HFFc6 (cell line): ENCODE results near the gene IL12B. TPM values are rescaled to one million over a fixed set of nuclear protein-coding genes. Genes with fewer than 3 reads are reported as not detected.
"Not testable (repeated sequence)": the region's sequence is repeated elsewhere in the genome, so short reads cannot be mapped to it uniquely, and the experiment has no call there.

Experiments used
- DNase-seq: peaks from one replicate; pipeline ENCODE4 v3.0.0-alpha.2; 2018
- H3K27ac Mint-ChIP-seq: 2 replicates; pipeline ENCODE4 v1.8.0; 2020; ENCODE audit warnings: mild to moderate bottlenecking, mixed read lengths
- H3K27me3 Mint-ChIP-seq: 2 replicates; pipeline ENCODE4 v1.8.0; 2021; ENCODE audit warnings: mild to moderate bottlenecking, moderate library complexity, mixed read lengths; ENCODE audit not compliant: insufficient read depth
- H3K36me3 Mint-ChIP-seq: 2 replicates; pipeline ENCODE4 v1.8.0; 2021; ENCODE audit warnings: low read depth, mixed read lengths
- H3K4me1 Mint-ChIP-seq: 2 replicates; pipeline ENCODE4 v1.8.0; 2020; ENCODE audit warnings: low read depth, mixed read lengths
- H3K4me3 Mint-ChIP-seq: 2 replicates; pipeline ENCODE4 v1.8.0; 2020; ENCODE audit warnings: mild to moderate bottlenecking, moderate library complexity, mixed read lengths
- H3K9me3 Mint-ChIP-seq: 2 replicates; pipeline ENCODE4 v1.8.0; 2020; ENCODE audit warnings: mild to moderate bottlenecking, mixed read lengths
- CTCF ChIP-seq: fragments of 200-600 bp; sonication (generic); IDR thresholded peaks from 2 replicates; pipeline ENCODE4 v1.5.0; 2021; ENCODE audit warnings: antibody characterized with exemption, mild to moderate bottlenecking
- total RNA-seq, 6 experiments: library from RNA; stranded (reverse); fragmentation: NEBNext Ultra II Directional; extraction: Animal tissue kit (Norgen Biotek cat#: 25700); gene quantifications; 2 replicates in 1 of 6; 3 replicates in 5 of 6; pipeline ENCODE4 v1.2.3, GENCODE V29; 2021

The IL12B gene
- total RNA-seq, 6 experiments from 2014 or later: not detected

DNA sequence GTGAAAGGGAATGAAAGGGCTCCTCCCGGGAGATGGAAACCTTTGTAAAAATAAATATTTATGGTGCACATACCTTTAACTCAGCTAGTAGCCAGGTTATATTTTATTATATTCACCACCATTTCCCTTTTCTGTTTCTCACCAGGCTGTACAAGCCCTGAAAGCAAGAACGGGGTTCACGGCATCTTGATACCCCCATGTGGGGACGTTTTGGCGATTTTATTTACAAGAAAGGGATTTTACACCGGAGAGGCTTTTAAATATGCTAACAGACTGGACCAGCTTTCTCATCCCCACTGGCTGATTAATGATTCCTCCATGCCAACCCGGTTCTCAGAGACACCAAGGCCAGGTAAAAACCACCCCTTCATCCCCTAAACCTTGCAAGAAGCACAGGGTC, 19.2 kb downstream of the IL12B start:
- Mint-ChIP-seq H3K27ac (no peak overlapping the region), H3K27me3 (peaks cover 29% of the 10 kb centered on the region), H3K4me1 (no peaks in the 10 kb centered on the region), H3K36me3 (no peaks in the 10 kb centered on the region), H3K9me3 (no peaks in the 10 kb centered on the region), H3K4me3 (no peak overlapping the region)
- DNase-seq: no peak
- TF ChIP-seq CTCF: no peak

DNA sequence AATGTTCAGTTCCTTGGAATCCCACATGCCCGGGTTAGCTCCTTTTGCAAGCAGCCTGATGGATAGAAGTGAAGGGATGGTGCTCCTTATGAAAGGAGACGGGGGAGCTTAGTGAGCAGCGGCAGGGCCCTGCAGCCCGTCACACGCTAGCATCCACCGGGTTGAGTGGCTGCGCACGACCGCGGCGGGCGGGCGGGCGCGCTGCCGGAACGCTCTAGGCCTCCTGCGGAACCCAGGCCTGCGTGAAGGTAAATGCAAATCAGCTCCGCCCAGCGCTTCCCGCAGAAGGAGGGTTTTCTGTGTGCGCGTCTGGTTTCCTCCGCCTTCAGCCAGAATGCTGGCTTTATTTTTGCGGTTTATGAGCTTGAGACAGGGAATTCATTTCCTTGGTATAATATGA, 19.8 kb downstream of the IL12B start:
- Mint-ChIP-seq H3K4me1 (no peaks in the 10 kb centered on the region), H3K27me3 (peaks cover 29% of the 10 kb centered on the region), H3K9me3 (no peaks in the 10 kb centered on the region), H3K4me3 (no peak overlapping the region), H3K27ac (no peak overlapping the region), H3K36me3 (no peaks in the 10 kb centered on the region)
- no peak for TF ChIP-seq CTCF
- DNase-seq: no peak

- no peak for TF ChIP-seq CTCF
- H3K36me3 Mint-ChIP-seq: no peaks in the 10 kb centered on the region
- H3K4me3 Mint-ChIP-seq: no peak overlapping the region
- H3K27me3 Mint-ChIP-seq: peaks cover 29% of the 10 kb centered on the region
- H3K9me3 Mint-ChIP-seq: no peaks in the 10 kb centered on the region
- H3K27ac Mint-ChIP-seq: no peak overlapping the region
- no peaks in the 10 kb centered on the region for H3K4me1 Mint-ChIP-seq
- no peak for DNase-seq
These were observed 20.4 kb downstream of the IL12B start for GRCh38 chr5:159309689-159310433.

GRCh38 chr5:159304961-159305595, 25.2 kb downstream of the IL12B start:
- Mint-ChIP-seq H3K27ac (no peak overlapping the region), H3K27me3 (peaks cover 15% of the 10 kb centered on the region), H3K4me3 (no peak overlapping the region), H3K9me3 (peaks cover 21% of the 10 kb centered on the region), H3K36me3 (peaks cover 18% of the 10 kb centered on the region), H3K4me1 (peaks cover 10% of the 10 kb centered on the region; the same call in 1 of the 2 replicates)
- DNase-seq: no peak
- no peak for TF ChIP-seq CTCF

- H3K27me3 Mint-ChIP-seq: peaks cover 12% of the 10 kb centered on the region
- H3K27ac Mint-ChIP-seq: no peak overlapping the region
- DNase-seq: no peak
- no peak for TF ChIP-seq CTCF
- H3K9me3 Mint-ChIP-seq: peaks cover 32% of the 10 kb centered on the region
- peaks cover 25% of the 10 kb centered on the region for H3K36me3 Mint-ChIP-seq
- peaks cover 10% of the 10 kb centered on the region; the same call in 1 of the 2 replicates for H3K4me1 Mint-ChIP-seq
- no peak overlapping the region for H3K4me3 Mint-ChIP-seq
These were observed 27.0 kb downstream of the IL12B start for GRCh38 chr5:159303286-159303685.

GRCh38 chr5:159301929-159302860, 28.1 kb downstream of the IL12B start:
- peaks cover 34% of the 10 kb centered on the region for H3K36me3 Mint-ChIP-seq
- H3K27me3 Mint-ChIP-seq, H3K27ac Mint-ChIP-seq, H3K4me1 Mint-ChIP-seq, H3K4me3 Mint-ChIP-seq, DNase-seq: not testable (repeated sequence)
- H3K9me3 Mint-ChIP-seq: peaks cover 43% of the 10 kb centered on the region
